NCI-H82 (cell line): ENCODE measurements around the gene ZNF669.
A peak's percentile ranks its signal among the peaks of the same experiment; 100 is the strongest.

Experiments
- DNase-seq: peaks from one replicate; lab custom pipeline; 2025; lab: John Stamatoyannopoulos, UW

The ZNF669 gene

DNA sequence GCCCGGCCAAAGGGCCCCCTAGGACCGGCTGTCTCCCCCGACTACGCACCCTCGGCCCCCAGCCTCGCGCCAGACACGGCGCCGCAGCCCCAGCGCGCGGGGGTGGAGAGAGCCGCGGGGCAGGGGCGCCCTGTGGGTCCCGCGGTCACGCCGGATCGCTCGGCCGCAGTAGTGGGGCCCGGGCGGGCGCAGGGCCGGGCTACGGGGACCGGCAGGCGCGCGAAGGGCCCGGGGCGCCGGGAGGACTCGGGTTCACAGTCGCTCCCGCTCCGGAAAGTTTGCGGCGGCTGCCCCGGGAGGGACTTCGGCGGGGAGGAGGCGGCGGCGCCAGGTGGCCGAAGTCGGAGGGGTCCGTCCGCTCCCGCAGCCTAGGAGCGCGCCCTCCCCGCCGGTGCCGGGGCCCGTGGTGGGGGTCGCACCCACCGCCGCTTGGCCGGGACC, 7.1 kb upstream of the ZNF669 start:
- DNase-seq, result no peak

DNA sequence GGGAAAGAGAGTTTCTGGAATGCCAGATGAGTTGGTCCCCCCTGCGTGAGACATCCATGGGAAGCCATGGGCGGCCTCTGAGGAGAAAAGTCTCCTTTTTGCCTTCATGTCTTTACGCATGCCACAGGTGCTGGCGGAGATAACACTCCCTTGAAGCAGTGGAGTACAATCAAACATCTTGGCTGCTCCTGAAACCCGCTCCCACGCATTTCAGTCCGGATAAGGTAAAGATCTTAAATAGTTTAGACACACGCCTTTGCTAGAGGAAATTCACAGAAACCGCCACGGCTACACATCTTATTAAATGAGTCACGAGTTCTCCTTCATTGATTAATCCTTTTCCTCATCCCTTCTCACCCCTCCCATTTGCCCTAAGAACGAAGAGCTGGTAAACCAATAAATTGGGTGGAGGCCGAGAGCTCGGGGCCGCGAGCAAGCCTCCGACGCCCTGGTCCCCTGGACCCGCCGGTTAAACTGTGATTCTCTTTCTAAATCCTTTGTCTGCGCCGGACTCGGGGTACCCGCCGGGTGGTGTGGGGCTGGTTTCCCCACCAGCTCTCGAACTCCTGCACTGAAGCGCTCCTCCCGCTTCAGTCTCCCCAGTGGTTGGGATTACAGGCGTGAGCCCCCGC, 6.6 kb upstream of the ZNF669 start:
- peak; percentile 87 for DNase-seq

DNA sequence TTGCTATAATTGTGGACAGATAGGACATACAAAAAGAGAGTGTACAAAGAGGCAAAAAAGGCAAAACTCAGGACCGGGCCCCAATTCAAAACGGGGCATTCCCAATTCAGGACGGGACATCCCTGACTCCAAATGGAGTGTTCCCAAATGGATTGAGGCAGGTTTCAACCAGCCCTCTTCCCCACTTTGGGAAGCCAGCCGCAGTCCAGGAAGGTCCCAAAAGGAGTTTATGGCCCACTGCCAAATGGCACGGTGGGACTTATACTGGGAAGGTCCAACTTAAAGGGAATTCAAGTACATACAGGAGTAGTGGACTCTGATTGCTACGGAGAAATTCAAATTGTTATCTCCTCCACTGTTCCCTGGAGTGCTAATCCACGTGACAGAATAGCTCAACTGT, 3.5 kb upstream of the ZNF669 start:
- no peak for DNase-seq

DNA sequence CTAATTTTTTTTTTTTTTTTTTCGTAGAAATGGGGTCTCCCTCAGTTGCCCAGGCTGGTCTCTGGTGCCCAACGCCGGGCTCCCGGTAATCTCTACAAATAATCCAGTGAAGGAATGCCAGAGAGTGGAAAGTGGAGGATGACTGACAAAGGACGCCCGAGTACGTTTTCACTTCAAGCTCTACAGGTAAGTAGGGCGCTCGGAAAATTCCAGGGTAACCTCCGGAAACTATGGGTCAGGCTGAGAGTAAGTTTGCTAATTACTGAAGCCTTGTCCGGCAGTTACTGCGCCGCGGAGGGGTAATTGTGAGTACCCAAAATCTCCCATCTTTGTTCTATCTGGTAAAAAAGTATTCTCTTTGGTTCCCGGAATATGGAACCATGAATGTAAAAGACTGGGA, 1.8 kb upstream of the ZNF669 start:
- no peak for DNase-seq

DNA sequence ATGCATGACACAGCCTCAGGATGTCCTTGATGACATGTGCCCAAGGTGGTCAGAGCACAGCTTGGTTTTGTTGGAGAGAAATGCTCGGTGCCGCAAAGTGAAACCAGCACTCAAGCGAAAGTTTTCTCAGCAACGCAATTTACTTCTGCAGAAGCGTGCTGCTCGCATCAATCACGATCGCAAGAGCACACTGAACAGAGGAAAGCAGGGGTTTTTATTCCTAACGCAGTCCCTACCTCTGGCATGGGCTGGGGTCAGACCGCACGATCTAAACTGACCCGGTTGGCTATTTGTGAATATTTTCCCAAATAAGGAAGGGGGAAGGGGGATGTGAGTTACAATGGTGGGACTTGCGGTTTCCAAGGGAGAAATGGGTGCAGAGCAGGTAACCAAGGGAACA, 809 bp upstream of the ZNF669 start:
- DNase-seq, result no peak

DNA sequence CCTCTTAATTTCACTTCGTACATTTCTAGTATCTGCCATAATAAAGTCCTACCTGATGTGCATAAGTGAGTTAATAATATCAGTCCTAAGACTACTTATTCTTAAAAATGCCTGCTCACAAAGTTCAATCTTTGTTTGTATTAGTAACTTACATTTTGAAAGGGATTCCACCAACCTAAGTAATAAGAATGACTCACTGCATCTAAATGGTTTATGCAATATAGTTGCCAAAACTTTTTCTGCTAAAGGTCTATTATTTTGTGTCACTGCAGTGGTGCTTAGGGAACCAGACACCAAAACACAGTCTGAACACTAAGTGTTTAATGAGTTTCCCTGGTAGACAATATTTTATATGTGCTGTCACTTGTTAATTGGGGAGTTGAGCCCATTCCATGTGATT, 1.8 kb downstream of the ZNF669 start:
- DNase-seq, result no peak

DNA sequence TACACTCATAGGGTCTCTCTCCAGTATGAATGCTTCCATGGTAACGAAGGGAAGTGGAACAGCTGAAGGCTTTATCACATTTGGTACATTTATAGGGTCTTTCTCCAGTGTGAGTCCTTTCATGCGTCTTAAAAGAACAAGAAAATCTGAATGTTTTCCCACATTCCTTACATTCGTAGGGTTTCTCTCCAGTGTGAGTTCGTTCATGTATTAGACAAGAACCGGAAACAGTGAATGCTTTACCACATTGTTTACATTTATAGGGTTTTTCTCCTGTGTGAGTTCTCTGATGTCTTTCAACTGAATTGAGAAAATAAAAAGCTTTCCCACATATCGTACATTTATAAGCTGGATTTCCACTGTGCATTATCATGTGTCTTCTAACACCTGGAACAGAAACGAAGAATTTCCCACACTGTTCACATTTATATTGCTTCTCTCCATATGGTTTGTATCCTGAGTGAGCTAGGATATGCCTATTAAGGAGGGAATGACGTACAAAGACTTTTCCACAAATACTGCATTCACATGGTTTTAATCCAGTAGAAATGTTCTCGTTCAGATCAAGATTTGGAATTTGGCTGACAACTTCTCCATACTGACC, 3.4 kb downstream of the ZNF669 start:
- DNase-seq, result no peak

DNA sequence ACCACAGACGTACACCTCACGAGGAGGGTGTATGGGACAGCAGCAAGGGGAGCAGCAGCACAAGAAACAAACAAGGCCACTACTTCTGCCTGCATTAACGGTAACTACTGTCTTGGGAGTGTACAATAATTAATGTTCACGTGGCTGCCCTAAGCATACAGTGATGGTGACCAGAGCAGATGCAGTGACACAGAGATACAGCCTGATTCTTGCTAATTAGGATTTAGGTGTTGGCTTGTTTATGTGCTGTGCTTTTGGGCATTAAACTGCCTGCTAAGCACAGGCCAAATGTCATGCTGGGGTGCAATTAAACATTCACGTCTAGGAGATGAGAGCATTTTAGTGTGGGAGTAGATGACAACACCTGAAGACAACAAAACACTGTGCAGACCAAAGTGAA, 7.2 kb downstream of the ZNF669 start:
- DNase-seq, result no peak

DNA sequence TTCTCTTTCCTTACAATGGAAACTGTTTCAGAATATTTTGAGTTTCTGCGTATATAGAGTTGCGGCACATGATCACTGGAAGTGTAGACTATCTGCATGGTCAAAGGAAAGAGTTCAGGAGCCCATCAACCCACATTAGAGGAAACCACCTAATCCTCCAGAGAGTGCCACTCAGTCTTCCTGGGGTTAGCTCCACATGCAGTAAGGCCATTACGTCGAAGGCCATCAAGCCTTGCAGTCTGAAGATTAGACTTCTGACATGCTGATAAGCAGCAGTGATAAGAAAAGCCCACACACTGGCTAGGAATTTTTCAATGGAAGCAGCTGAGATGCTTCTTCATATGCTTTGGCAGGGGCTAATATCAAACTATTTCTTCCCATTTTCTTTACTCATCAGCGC, 7.6 kb downstream of the ZNF669 start:
- DNase-seq, result no peak

DNA sequence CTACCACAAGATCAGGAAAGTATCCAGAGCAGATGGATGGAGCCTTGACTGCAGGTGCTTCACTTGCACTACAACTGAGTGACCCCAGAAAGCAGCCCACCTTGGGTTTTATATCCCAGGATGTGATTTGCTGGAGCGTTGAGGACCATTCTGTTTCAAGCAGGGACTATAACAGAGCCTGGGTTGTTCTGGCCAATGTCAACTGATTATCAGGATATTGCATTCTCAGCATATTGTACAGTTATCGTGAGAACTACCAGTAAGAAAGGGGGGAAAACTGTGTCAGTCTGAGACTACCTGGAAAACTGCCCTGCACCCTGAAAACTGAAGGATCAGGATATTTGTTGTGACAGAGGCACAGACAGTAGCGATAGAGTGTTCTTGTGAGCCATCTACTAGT, 8.0 kb downstream of the ZNF669 start:
- DNase-seq, result no peak

DNA sequence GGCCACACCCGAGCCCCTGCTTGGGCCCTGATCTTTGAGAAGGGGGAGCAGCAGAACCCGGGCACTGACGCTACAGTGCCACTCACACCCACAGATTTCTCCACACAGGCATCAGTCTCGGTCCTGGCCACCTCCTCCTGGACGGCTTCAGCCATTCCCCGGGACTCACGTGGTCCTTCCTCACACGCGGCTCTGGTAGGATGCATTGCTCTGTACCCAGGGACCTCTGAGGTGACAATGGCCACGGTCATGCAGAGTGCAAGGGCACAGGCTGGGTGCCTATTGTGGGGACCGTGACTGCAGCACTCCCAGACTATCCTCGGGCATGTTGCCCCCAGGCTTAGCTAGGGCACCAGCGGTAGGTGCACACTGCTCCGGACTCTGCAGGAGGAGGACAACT, 13.7 kb downstream of the ZNF669 start:
- no peak for DNase-seq

DNA sequence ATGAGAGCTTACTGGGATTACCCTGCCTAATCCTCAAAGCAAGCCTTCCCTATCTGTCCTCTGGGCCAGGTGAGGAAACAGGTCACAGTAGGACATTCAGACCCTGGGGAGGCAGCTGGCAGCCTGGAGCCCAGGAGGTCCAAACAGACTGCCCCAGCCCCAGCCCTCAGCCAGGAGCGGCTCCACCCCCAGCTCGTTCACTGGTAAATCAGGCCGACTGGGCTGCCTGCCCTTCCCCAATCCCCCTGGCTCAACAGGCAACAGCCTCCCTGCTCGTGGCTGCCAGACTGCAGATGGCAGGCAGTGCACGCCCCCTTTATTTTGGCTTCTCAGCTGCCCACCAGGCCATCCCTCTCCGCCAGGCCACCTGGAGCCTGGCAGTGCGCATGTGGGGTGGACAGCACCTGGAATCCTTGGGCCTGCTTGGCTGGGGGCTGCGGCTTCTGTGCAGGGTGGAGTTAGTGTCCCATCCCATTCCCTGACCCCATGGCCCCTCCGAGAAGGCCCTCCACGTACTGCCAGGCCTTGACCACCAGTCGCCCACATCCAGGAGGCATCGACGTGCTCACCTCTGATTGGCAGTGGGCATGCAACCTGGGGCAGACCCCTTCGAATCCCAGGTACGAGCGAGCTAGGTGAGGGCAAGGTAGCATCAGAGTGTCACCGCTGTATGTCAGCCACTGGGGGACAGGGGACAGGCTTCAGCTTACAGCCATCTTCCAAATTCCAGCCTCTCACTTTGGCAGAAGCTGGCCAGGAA, 14.4 kb downstream of the ZNF669 start:
- DNase-seq, result peak; percentile 78

DNA sequence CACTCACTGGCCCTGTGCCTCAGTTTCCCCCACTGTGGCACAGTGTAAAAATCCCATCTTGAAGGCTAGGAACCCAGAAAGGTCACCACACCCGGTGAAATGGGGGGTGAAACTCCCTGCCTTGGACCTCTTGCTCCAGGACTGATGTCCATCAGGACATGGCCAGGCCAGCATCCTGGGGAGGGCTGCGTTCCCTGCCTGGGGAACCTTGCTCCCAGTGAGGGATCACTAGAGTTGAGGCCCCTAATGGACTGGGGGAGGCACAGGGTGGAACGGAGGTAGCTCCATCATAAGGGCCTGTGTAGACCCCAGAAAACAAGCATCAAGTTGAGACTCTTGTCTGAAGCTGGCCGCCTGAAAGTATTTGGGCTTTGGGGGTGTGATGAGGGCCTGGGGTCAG, 15.2 kb downstream of the ZNF669 start:
- no peak for DNase-seq

DNA sequence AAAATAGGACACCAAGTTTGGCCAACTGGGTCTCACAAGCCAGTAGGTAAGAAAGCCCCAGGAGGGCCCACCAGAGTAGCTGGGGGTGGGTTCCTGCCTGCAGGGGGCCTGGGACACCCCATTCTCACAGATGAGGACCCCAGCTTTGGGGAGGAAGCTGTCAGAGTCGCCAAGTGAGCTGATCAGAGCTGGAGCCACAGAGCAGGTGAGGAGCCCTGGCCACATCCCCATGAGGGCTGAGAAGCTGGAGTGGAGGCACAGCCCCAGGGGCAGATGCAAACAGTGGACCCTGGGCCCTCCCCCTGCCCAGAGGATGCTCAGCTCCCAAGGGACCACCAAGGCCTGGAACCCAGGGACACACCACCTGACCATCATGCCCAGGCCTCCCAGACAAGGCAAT, 16.9 kb downstream of the ZNF669 start:
- no peak for DNase-seq

DNA sequence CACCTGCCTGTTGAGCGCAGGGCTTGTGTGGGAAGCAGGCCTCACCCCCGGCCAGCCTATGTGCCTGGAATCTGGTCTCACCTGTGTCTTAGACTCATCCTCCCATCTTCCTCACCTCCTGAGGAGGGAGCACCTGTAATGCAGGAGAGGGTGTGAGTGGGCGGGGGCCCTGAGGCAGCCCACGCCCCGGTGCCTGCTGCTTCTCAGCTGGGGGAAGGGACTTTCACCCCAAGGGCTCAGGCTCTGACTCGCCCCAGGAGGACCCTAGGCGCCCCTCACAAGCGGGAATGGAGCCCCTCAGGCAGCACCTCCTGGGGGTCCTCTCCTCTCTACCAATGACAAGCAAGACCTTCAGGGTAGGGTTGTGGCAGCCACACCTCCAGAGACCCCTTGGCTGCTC, 18.8 kb downstream of the ZNF669 start:
- no peak for DNase-seq

DNA sequence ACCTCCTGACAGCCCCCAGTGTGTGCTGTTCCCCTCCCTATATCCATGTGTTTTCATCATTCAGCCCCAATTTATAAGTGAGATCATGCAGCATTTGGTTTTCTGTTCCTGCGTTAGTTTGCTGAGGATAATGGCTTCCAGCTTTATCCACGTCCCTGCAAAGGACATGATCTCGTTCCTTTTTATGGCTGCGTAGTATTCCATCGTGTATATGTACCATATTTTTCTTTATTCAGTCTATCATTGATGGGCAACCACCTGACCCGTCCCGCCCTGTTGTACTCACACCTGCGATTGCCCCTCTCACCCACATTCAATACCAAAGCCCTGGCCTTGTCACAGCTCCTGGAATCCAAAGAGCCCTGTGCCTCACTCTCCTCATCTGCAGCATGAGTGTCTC, 19.4 kb downstream of the ZNF669 start:
- DNase-seq, result no peak

DNA sequence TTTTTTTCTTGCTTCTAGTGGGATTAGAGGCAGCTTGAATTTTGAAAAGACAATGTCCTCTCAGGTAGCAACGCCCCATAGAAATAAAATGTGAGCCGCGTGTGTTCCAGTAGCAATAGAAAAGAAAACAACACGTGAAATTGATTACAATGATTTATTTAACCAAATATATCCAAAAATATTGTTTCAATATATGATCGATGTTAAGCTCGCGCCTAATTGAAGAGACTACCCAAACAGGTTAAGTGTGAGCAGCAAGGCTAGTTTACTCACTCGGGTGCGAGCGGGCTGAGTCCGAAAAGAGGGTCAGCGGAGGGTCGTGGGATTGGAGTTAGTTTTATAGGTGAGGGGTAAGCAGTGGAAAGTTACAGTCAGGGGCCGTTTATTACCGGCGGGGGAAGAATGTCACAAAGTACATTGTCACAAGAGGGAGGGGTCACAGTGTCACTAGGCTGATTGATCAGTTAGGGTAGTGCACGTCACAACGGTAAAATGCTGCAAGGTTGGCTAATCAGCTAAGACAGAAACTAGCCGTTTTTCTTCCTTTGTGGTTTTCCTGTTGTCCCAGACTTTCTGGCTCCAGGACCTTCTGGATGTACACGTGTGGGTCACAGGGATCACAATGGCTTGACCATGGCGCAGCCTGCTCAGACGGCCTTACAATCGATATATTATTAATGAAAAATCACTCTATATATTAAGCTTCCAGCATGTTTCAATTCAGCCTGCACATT, 24.8 kb downstream of the ZNF669 start:
- DNase-seq, result peak; percentile 38

DNA sequence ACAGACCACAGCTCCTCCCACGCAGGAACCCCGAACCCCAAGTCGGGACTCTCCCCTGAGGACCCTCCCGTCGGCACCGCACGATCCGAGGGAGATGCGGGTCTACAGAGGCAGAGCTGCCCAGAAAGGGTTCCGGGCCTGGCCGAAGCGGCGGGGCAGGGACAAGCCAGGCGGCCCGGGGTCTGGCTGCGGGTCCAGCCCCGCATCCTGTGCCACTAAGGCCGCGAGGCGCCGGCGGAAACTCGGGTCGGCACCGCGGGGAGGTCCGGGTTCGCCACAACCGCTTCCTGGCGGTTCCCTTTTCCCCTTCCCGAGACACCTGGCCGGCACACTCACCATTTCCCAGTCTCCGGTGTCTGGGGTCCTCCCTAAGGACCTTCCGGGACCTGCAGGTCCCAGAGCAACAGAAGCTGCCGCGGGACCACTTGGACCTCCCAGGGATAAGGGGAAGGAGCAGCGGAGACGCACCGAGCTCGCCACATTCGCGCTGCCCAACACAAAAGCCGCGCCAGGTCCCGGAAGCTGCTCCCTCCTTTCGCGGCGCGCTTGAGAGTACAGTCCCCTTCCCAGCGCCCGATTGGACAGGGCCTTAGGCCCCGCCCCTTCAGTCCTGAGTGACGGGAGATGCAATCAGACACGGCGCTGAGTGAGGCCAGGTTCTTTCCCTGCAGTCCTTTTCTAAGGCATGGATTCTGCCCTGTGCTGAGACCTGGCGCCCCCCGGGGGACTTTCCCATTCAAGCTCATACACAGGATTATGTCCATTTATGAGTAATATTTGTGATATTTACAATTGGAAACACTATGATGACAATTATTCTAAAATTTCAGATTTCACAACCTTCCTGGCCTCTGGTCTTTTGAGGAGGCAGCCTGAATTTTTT, 25.7 kb downstream of the ZNF669 start, which contains the start of gene ZNF670:
Gene ZNF670, minus strand, starts transcription at position 554 of the 883 bp plus-strand sequence. Its CDS starts 215 bp downstream, at position 339.
- peak; percentile 100 for DNase-seq

DNA sequence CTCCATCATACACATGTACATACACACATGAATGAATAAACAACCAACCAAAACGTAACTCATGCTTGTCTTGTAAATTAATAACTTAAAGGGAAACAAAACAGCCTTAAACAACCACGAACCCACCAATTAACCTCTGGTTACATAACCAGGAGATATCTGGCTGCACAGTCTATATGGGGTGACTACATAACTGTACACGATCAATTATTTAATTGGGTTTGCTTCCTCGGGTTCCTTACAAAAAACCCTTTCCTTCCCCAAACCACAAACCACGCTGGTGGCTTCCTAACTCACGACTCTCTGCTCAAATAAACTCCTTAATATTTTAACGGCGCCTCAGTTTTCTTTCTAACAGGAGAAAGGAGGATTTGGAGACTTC, 26.3 kb downstream of the ZNF669 start:
- no peak for DNase-seq

DNA sequence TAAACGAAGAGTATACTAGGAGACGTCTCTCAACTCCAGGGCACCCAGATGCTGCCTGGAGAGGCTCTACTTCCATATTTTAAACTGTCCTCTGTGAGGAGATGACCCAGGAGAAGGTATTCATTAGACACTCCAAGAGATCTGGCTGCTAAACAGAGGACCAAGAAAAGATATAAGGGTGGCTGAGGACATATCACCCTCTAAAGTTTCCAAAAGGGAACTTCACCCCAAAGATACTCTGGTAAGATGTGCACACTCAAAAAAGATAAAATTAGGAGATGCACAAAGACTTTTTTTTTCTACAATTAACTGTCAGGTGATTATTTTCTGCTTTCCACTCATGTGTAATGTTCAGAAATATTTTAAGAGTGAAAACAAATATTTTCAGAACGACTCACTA, 26.9 kb downstream of the ZNF669 start:
- no peak for DNase-seq

DNA sequence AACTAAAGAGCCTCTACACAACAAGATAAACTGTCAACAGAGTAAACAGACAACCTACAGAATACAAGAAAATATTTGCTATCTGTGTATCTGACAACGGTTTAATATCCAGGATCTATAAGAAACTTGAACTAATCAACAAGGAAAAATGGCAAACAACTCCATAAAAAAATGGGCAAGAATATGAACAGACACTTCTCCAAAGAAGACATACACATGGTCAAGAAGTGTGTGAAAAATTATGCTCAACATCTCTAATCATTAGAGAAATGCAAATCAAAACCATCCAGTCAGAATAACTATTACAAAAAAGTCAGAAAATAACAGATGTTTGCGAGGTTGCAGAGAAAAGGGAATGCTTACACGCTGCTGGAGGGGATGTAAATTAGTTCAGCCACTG, 33.5 kb downstream of the ZNF669 start:
- DNase-seq, result no peak

DNA sequence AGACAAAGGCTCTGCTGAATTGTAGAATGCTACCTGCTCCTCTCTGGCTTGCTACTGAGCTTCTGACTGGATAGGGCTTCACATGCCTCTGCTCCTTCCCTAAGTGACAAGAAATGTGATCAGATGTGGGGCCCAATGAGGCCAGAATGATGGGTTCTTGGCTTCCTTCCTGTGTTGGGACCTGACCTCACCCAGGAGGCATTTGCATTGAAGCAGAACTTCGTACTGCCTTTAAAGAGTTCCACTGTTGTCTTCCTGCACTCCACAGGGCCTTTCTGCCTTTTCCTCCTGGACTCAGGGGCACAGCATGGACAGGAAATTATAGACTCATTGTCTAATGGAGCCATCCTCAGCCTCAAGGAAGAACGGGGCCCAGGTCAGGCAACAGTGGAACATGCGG, 39.9 kb downstream of the ZNF669 start:
- no peak for DNase-seq
